ENCODE results near the gene INHA. TPM values are rescaled to one million over a fixed set of nuclear protein-coding genes. Genes with fewer than 3 reads are reported as not detected.

Gene INHA
- total RNA-seq, 2 donors from 2014 or later = not detected

DNA sequence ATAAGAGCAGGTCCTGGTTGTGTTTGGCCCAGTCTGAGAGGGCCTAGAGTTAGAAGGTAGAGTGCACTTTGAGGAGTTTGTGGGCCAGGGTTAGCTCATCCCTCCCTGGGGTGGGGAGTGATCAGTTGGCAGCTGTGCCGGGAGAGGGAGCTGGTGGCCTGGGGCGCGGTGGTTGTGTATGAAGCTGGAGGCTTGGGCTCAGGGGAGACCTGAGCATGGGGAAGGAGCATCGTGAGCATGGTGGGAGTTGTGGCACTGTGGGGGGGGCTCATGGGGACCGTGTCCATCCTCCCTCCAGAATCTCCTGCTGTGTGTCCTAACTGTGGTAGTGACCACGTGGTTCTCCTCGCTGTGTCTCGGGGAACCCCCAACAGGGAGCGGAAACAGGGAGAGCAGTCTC, 39.2 kb downstream of the INHA start:
- H3K27me3 Mint-ChIP-seq = no peaks in the 10 kb centered on the region
- DNase-seq (ENCODE audit: low spot score) = no peak
- no peaks in the 10 kb centered on the region for H3K9me3 Mint-ChIP-seq
- no peak overlapping the region for H3K4me3 Mint-ChIP-seq
- ATAC-seq = no peak
- no peak overlapping the region for H3K27ac Mint-ChIP-seq
- H3K4me1 Mint-ChIP-seq (ENCODE audit: low read depth in 2 of 2) = peaks cover 8 to 16% of the 10 kb centered on the region in 2 donors
- H3K36me3 Mint-ChIP-seq = peaks cover 6% of the 10 kb centered on the region

DNA sequence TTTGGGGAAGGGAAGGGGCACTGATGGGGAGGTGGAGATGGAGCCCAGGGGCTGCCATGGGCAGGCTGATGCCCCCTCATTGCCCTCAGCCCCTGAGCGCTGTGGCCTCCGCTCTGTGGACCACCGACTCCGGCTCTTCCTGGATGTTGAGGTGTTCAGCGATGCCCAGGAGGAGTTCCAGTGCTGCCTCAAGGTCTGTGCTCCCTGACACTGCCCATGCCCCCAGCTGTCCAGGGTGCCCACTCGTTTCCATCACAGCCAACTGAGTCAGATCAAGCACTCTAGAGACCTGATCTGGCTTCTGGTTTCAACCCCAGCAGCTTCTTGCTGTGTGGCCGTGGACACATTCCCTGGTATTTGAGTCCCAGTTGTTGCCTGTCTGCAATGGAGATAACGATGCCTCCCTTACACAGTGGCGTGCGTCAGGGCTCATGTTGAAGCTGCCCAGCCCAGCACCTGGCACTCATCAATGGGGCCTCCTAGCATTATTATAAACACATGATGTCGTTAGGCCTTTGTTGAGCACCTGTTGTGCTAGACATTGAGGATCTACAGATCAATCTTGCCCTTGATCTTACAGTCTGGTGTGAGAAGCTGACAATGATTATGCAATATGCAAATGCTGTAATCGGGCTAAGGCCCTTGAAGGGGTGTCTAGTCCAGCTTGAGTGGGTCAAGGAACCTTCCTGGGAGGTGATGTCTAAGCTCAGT, 39.9 kb downstream of the INHA start:
- H3K27ac Mint-ChIP-seq = peak overlapping the region in 1 of 2 donors; percentile 57
- no peak overlapping the region for H3K4me3 Mint-ChIP-seq
- H3K36me3 Mint-ChIP-seq = peaks cover 6% of the 10 kb centered on the region
- ATAC-seq = no peak
- no peaks in the 10 kb centered on the region for H3K27me3 Mint-ChIP-seq
- DNase-seq (ENCODE audit: low spot score) = no peak
- H3K9me3 Mint-ChIP-seq = no peaks in the 10 kb centered on the region
- peaks cover 8 to 16% of the 10 kb centered on the region in 2 donors for H3K4me1 Mint-ChIP-seq (ENCODE audit: low read depth in 2 of 2)

DNA sequence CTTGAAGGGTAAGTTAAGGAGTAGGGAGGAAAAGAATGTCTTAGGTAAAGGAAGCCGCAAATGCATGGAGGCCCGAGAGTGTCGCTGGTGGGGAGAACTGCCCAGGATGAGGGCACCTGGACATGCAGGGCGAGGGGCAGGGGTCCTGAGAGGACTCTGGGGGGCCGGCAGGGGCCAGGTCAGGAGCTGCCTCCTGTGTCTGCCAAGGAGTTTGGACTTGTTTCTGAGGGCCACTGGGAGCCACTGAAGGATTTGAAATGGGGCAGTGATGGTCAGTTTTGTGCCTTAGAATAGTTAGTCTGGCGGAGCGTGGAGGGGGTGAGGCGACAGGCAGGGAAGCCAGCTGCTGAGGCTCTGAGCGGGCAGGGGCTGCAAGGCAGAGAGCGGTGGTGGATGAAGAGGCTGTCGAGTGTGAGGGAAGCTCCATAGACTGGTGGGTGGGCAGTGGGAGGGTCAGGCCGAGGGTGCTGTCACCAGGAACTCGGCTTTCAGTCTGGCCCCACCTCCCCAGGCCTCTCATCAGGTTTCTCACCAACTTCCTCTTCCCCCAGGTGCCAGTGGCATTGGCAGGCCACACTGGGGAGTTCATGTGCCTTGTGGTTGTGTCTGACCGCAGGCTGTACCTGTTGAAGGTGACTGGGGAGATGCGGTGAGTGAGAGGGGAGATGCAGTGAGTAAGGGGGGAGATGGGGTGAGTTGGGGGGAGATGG, 40.6 kb downstream of the INHA start:
- no peaks in the 10 kb centered on the region for H3K9me3 Mint-ChIP-seq
- no peaks in the 10 kb centered on the region for H3K27me3 Mint-ChIP-seq
- DNase-seq (ENCODE audit: low spot score) = no peak
- no peak overlapping the region for H3K4me3 Mint-ChIP-seq
- peaks cover 6% of the 10 kb centered on the region for H3K36me3 Mint-ChIP-seq
- peaks cover 8 to 16% of the 10 kb centered on the region in 2 donors for H3K4me1 Mint-ChIP-seq (ENCODE audit: low read depth in 2 of 2)
- H3K27ac Mint-ChIP-seq = peak overlapping the region in 1 of 2 donors; percentile 57
- no peak for ATAC-seq

DNA sequence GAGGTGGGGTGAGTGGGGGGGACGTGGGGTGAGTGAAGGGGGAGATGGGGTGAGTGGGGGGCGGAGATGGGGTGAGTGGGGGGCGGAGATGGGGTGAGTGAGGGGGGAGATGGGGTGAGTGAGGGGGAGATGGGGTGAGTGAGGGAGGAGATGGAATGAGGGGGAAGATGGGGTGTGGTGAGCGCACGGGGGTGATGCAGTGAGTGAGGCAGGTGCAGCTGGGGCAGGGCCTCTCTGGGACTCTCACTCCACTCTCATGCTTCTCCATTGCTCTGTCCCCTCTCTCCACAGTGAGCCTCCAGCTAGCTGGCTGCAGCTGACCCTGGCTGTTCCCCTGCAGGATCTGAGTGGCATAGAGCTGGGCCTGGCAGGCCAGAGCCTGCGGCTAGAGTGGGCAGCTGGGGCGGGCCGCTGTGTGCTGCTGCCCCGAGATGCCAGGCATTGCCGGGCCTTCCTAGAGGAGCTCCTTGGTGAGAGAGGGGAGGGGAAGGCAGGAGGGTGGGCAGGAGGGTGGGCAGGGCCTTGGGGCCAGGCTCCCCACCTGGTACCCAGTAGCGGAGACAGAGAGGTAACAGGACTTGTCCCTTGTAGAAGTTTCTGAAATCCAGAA, 41.5 kb downstream of the INHA start:
- DNase-seq (ENCODE audit: low spot score) = no peak
- H3K27ac Mint-ChIP-seq = no peak overlapping the region
- H3K27me3 Mint-ChIP-seq = no peaks in the 10 kb centered on the region
- H3K4me1 Mint-ChIP-seq (ENCODE audit: low read depth in 2 of 2) = peaks cover 8 to 16% of the 10 kb centered on the region in 2 donors
- H3K9me3 Mint-ChIP-seq = no peaks in the 10 kb centered on the region
- H3K4me3 Mint-ChIP-seq = no peak overlapping the region
- no peak for ATAC-seq
- H3K36me3 Mint-ChIP-seq = peaks cover 6% of the 10 kb centered on the region

DNA sequence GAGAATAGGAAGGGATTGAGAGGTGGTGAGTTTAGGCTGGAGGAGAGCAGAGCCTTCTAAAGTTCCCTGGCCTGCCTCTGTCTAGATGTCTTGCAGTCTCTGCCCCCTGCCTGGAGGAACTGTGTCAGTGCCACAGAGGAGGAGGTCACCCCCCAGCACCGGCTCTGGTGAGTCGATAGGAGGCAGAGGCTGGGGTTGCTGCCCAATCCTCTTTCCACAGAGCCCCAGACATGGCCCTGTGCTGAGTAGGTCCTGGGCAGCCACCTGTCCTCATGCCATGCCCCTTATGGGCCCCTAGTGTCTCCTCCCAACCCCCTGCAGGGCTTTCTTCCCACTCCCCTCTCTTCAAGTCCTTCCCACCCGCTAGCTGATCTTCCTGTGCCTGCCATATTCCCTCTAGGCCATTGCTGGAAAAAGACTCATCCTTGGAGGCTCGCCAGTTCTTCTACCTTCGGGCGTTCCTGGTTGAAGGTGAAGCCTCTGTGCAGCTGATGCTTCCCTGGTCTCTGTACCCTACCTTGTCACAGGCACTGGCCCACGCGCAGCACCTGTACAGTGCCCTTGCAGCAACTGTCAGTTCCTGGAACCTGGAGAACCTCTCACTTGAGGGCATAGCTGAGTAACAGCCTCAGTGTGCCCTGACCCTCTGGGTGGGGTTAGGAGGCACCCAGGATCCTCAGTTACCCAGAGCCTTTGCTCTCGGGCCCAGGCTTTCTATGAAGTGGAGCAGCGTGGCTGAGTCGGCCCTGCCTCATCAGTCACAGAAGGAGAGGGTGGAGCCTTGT, 42.2 kb downstream of the INHA start:
- ATAC-seq (no peak), DNase-seq (ENCODE audit: low spot score) (no peak)
- peaks cover 8 to 16% of the 10 kb centered on the region in 2 donors for H3K4me1 Mint-ChIP-seq (ENCODE audit: low read depth in 2 of 2)
- H3K4me3 Mint-ChIP-seq = no peak overlapping the region
- H3K36me3 Mint-ChIP-seq = peaks cover 6% of the 10 kb centered on the region
- H3K9me3 Mint-ChIP-seq = no peaks in the 10 kb centered on the region
- no peak overlapping the region for H3K27ac Mint-ChIP-seq
- H3K27me3 Mint-ChIP-seq = no peaks in the 10 kb centered on the region

DNA sequence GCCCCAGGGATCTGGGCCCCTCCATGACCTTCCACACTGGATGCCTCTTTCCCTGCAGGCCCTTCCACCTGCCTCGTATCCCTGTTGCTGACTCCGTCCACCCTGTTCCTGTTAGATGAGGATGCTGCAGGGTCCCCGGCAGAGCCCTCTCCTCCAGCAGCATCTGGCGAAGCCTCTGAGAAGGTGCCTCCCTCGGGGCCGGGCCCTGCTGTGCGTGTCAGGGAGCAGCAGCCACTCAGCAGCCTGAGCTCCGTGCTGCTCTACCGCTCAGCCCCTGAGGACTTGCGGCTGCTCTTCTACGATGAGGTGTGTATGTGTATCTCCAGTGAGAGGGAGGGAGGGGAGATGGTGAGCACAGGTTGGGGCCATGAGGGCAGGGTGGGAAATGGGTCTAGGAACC, 42.9 kb downstream of the INHA start:
- Mint-ChIP-seq H3K4me3 (no peak overlapping the region), H3K27me3 (no peaks in the 10 kb centered on the region), H3K36me3 (peaks cover 6% of the 10 kb centered on the region), H3K27ac (no peak overlapping the region), H3K4me1 (ENCODE audit: low read depth in 2 of 2) (peaks cover 8 to 16% of the 10 kb centered on the region in 2 donors), H3K9me3 (no peaks in the 10 kb centered on the region)
- ATAC-seq (no peak), DNase-seq (ENCODE audit: low spot score) (no peak)

DNA sequence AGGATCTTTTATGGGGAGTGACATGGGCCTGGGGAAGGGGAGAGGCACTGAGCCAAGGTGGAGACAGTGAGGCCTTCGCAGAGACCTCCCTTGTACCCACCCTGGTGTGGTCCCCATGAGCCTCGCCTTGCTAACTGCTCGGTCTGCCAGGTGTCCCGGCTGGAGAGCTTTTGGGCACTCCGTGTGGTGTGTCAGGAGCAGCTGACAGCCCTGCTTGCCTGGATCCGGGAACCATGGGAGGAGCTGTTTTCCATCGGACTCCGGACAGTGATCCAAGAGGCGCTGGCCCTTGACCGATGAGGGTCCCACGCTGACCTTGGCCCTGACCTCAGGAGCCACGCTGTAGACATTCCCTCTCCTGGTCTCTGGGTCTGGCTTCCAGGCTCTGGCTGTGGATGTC, 43.8 kb downstream of the INHA start:
- ATAC-seq (no peak), DNase-seq (ENCODE audit: low spot score) (no peak)
- Mint-ChIP-seq H3K27me3 (no peaks in the 10 kb centered on the region), H3K27ac (no peak overlapping the region), H3K9me3 (no peaks in the 10 kb centered on the region), H3K36me3 (peaks cover 4% of the 10 kb centered on the region), H3K4me3 (no peak overlapping the region), H3K4me1 (ENCODE audit: low read depth in 2 of 2) (peaks cover 8 to 14% of the 10 kb centered on the region in 2 donors)

DNA sequence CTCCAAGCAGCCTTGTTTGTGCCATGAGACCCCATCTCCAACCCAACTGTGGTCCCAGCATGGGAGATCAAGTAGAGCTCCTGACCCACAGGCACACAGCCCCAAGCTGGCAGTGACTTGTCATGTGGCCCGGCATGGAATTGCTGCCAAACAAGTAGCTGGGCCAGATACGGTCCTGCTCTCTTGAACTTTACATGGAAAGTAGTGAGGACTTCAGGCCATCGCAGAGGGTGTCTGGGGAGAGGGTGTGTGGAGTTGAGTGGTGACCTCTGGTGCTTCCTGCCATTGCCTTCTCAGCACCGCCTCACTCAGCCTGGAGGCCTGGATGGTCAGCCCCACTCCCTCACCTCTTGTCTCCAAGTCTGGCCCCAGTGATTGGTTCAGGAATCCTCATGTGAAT, 44.4 kb downstream of the INHA start:
- no peak overlapping the region for H3K4me3 Mint-ChIP-seq
- H3K27me3 Mint-ChIP-seq = peaks cover 3 to 4% of the 10 kb centered on the region in 2 donors
- no peaks in the 10 kb centered on the region for H3K36me3 Mint-ChIP-seq
- DNase-seq (ENCODE audit: low spot score) = no peak
- H3K9me3 Mint-ChIP-seq = no peaks in the 10 kb centered on the region
- no peak for ATAC-seq
- H3K27ac Mint-ChIP-seq = no peak overlapping the region
- H3K4me1 Mint-ChIP-seq (ENCODE audit: low read depth in 2 of 2) = peaks cover 8 to 10% of the 10 kb centered on the region in 2 donors

DNA sequence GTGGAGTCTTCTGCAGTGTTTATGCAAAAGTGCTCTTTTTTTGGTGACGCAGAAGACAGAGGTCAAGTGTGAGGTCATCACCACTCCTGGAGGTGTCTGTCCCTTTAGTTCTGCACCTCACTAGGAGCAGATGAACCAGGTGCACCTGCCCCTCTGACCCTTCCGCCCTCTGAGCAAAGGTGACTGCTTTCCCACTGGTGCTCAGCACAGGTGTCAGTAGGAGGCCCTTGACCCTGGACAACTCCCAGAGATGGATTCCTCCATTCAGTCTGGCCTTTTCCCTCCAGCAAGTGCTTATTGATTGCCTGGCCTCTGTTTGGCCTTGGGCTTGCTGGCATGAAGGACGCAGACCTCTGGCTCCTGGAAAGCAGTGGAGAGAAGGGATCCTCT, 46.6 kb downstream of the INHA start:
- H3K4me3 Mint-ChIP-seq = no peak overlapping the region
- H3K27me3 Mint-ChIP-seq = peaks cover 7 to 10% of the 10 kb centered on the region in 2 donors
- H3K4me1 Mint-ChIP-seq (ENCODE audit: low read depth in 2 of 2) = no peaks in the 10 kb centered on the region
- no peaks in the 10 kb centered on the region for H3K9me3 Mint-ChIP-seq
- DNase-seq (ENCODE audit: low spot score) = no peak
- no peak for ATAC-seq
- H3K36me3 Mint-ChIP-seq = no peaks in the 10 kb centered on the region
- no peak overlapping the region for H3K27ac Mint-ChIP-seq

DNA sequence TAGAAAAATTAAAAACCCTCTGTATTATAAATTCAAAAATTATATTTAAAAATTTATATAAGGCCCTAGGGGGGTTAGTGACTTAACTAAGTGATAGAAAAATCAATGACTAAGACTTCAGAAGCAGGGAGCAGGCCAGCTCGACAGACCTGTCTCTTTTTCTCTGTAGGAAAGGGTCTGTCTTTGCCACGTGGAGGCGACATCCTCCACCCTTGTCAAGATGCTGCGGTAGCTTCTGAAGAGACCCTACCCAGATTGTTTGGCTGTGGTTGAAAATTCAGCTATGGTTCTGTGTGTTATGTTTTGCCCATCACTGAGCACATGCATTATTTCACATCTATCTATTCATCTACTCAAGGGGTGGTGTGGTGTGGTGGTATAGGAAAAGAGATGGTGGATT, 47.1 kb downstream of the INHA start:
- H3K4me3 Mint-ChIP-seq = no peak overlapping the region
- H3K27ac Mint-ChIP-seq = no peak overlapping the region
- no peaks in the 10 kb centered on the region for H3K36me3 Mint-ChIP-seq
- ATAC-seq (no peak), DNase-seq (ENCODE audit: low spot score) (no peak)
- no peaks in the 10 kb centered on the region for H3K9me3 Mint-ChIP-seq
- no peaks in the 10 kb centered on the region for H3K4me1 Mint-ChIP-seq (ENCODE audit: low read depth in 2 of 2)
- H3K27me3 Mint-ChIP-seq = peaks cover 10% of the 10 kb centered on the region in 2 donors

DNA sequence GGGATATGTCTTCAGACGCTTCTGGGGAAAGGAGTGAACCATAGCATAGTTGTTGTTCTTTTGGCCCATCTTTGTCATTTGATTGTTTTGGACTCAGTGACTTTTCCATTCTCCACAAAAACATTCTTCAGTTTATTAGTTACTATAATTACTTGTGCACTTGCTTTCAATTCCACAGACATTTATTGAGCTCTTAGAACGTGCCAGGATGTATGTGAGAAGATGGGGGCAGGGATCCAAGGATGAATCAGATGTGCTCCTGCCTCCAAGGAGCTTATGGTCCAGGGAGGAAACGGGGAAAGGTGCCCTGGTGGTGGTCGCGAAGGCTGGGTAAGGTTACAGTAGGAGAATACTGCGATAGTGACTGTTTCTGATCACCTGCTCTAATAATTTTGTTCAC, 48.4 kb downstream of the INHA start:
- Mint-ChIP-seq H3K27me3 (peaks cover 10 to 21% of the 10 kb centered on the region in 2 donors), H3K36me3 (no peaks in the 10 kb centered on the region), H3K4me3 (no peak overlapping the region), H3K4me1 (ENCODE audit: low read depth in 2 of 2) (no peaks in the 10 kb centered on the region), H3K27ac (no peak overlapping the region), H3K9me3 (no peaks in the 10 kb centered on the region)
- no peak for DNase-seq (ENCODE audit: low spot score)
- ATAC-seq = no peak

DNA sequence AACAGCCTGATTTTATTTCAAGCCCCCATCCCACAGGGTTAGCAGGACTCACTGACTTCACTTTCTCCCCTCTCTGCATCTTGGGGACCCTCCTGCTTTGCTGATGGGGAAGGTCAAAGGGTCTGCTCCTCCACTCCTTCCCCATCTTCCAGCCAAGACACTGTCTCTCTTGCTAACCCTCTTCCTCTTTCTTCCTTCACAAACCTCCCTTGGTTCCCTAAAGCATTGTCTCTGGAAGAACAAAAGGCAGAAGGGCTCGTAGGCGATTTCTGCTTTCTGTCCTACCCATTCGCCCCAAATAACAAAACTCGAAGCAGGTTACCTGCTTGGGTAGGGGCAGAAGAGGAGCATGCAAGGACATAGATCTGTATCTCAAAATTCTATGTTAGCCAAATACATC, 49.8 kb downstream of the INHA start:
- no peak for DNase-seq (ENCODE audit: low spot score)
- no peaks in the 10 kb centered on the region for H3K9me3 Mint-ChIP-seq
- no peaks in the 10 kb centered on the region for H3K36me3 Mint-ChIP-seq
- peaks cover 16 to 30% of the 10 kb centered on the region in 2 donors for H3K27me3 Mint-ChIP-seq
- peaks cover 2 to 3% of the 10 kb centered on the region in 2 donors for H3K4me1 Mint-ChIP-seq (ENCODE audit: low read depth in 2 of 2)
- no peak for ATAC-seq
- no peak overlapping the region for H3K27ac Mint-ChIP-seq
- H3K4me3 Mint-ChIP-seq = no peak overlapping the region

DNA sequence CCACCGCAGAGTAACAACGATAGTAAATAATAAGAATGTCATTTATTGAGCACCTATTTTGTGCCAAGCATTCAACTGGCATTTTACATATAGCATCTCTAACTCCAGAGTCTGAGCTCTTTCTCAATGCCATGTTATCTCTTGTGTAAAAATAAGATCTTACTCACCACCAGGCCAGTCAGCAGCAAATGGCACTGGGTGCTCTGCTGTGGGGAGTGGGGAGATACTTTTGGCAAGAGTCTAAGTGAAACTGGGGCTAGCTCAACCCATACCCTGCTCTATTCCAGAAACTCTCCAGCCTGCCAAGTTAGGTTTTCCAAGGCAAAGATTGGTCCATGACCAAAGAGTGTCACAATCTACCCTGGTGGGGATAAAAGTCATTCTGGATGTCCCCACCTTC, 50.4 kb downstream of the INHA start:
- Mint-ChIP-seq H3K36me3 (no peaks in the 10 kb centered on the region), H3K4me1 (ENCODE audit: low read depth in 2 of 2) (peaks cover 3 to 4% of the 10 kb centered on the region in 2 donors), H3K4me3 (no peak overlapping the region), H3K9me3 (no peaks in the 10 kb centered on the region), H3K27ac (no peak overlapping the region), H3K27me3 (peaks cover 18 to 32% of the 10 kb centered on the region in 2 donors)
- DNase-seq (ENCODE audit: low spot score) (no peak), ATAC-seq (no peak)
